ENCODE measurements around the gene AHDC1. TPM values are rescaled to one million over a fixed set of nuclear protein-coding genes. Genes with fewer than 3 reads are reported as not detected.

Gene AHDC1
- total RNA-seq, 1 donor from 2014 or later, result 23.7 TPM

GRCh38 chr1:27614625-27615344 lies 10.8 kb upstream of the AHDC1 start:
- TF ChIP-seq, protein P1, sequence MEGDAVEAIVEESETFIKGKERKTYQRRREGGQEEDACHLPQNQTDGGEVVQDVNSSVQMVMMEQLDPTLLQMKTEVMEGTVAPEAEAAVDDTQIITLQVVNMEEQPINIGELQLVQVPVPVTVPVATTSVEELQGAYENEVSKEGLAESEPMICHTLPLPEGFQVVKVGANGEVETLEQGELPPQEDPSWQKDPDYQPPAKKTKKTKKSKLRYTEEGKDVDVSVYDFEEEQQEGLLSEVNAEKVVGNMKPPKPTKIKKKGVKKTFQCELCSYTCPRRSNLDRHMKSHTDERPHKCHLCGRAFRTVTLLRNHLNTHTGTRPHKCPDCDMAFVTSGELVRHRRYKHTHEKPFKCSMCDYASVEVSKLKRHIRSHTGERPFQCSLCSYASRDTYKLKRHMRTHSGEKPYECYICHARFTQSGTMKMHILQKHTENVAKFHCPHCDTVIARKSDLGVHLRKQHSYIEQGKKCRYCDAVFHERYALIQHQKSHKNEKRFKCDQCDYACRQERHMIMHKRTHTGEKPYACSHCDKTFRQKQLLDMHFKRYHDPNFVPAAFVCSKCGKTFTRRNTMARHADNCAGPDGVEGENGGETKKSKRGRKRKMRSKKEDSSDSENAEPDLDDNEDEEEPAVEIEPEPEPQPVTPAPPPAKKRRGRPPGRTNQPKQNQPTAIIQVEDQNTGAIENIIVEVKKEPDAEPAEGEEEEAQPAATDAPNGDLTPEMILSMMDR (IDR thresholded peaks at IDR 0.05), result no peak
- no peaks in the 10 kb centered on the region for H3K27me3 ChIP-seq (ENCODE audit: low read depth)
- no peak overlapping the region for H3K27ac ChIP-seq
- intact Hi-C loops (cut with DNase I), result no loop called here
- H3K4me1 ChIP-seq, result peaks cover 25% of the 10 kb centered on the region
- no peak for ATAC-seq
- H3K36me3 ChIP-seq, result peaks cover 63% of the 10 kb centered on the region
- no peak for DNase-seq
- no peak overlapping the region for H3K4me3 ChIP-seq
- H3K9me3 ChIP-seq, result no peaks in the 10 kb centered on the region

DNA sequence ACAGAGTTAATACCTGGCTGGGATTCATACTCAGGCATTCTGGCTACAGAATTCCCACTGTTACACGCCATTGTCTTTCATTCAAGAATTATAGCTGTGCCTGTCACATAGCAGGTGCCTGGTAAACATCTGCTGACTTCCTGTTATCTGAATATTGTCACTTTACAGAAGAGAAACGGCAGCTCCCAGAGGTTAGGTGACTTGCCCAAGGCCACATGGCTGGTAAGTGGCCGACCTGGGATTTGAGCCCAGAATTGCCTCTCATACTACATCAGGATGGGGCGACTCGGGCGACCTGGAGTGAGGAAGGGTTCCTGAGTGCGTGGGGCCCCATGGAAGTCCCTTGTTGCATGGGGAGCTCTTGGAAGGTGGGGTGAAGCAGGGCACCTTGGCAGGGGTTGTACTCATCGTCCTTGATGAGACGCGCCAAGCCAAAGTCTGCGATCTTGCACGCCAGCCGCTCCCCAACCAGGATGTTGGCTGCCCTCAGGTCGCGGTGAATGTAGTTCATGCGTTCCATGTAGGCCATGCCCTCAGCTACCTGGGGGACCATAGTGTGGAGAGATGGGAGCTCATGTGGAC lies 10.2 kb upstream of the AHDC1 start:
- H3K36me3 ChIP-seq, result peaks cover 63% of the 10 kb centered on the region
- TF ChIP-seq, protein P1 (IDR thresholded peaks at IDR 0.05), result no peak
- H3K27ac ChIP-seq, result no peak overlapping the region
- intact Hi-C loops (cut with DNase I), result no loop called here
- no peaks in the 10 kb centered on the region for H3K27me3 ChIP-seq (ENCODE audit: low read depth)
- DNase-seq (no peak), ATAC-seq (no peak)
- peaks cover 25% of the 10 kb centered on the region for H3K4me1 ChIP-seq
- H3K9me3 ChIP-seq, result no peaks in the 10 kb centered on the region
- no peak overlapping the region for H3K4me3 ChIP-seq

DNA sequence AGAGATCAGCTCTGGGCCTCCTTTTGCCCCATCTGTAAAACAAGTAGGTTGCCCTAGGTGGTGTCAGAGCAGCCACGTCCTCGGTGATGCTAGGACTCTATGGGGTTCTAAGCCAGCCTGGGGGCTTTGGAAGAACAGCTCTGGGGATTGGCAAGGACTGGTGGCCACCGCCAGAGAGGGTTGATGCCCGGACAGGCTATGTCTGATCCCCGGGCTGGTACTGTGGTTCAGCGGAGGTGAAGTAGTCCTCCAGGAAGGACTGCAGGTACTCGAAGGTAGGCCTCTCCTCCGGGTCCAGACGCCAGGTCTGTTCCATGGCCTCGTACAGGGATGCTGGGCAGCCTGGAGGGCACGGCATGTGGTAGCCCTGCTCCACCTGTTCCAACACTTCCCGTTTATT lies 8.8 kb upstream of the AHDC1 start:
- no peak overlapping the region for H3K4me3 ChIP-seq
- H3K9me3 ChIP-seq, result no peaks in the 10 kb centered on the region
- TF ChIP-seq, protein P1 (IDR thresholded peaks at IDR 0.05), result no peak
- DNase-seq (no peak), ATAC-seq (no peak)
- no peak overlapping the region for H3K27ac ChIP-seq
- H3K4me1 ChIP-seq, result peaks cover 14% of the 10 kb centered on the region
- H3K27me3 ChIP-seq (ENCODE audit: low read depth), result no peaks in the 10 kb centered on the region
- H3K36me3 ChIP-seq, result peaks cover 53% of the 10 kb centered on the region
- intact Hi-C loops (cut with DNase I), result no loop called here

DNA sequence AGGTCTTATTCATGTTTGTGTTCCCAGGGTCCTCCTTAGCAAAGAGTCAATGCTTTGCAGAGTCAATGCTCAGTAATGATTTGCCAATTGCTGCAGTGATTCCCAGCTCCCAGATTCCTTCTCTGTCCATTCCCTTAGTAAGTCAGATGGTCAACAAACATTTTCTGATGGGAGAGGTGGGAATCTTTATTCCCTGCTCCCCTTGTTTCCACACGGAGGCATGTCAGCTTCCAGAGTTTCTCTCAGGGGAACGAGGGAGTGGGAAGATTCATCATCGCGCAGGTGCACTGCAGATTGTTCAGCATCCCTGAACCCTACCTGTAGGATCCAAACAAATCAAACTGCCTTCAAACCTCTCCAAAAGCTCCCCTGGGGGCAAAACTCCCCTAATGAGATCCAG lies 7.5 kb upstream of the AHDC1 start:
- H3K36me3 ChIP-seq, result peaks cover 41% of the 10 kb centered on the region
- TF ChIP-seq, protein P1 (IDR thresholded peaks at IDR 0.05), result no peak
- H3K4me1 ChIP-seq, result peaks cover 12% of the 10 kb centered on the region
- ATAC-seq, result no peak
- no peak overlapping the region for H3K27ac ChIP-seq
- no peaks in the 10 kb centered on the region for H3K27me3 ChIP-seq (ENCODE audit: low read depth)
- no peak overlapping the region for H3K4me3 ChIP-seq
- no peaks in the 10 kb centered on the region for H3K9me3 ChIP-seq
- no peak for DNase-seq
- intact Hi-C loops (cut with DNase I), result no loop called here

- DNase-seq (no peak), ATAC-seq (no peak)
- TF ChIP-seq, protein P1 (IDR thresholded peaks at IDR 0.05), result no peak
- Histone ChIP-seq H3K4me1 (peaks cover 20% of the 10 kb centered on the region), H3K4me3 (no peak overlapping the region), H3K9me3 (no peaks in the 10 kb centered on the region), H3K27me3 (ENCODE audit: low read depth) (no peaks in the 10 kb centered on the region), H3K27ac (no peak overlapping the region), H3K36me3 (peaks cover 32% of the 10 kb centered on the region)
- intact Hi-C loops (cut with DNase I), result loop anchor here (5.0 kb wide), 1 partner anchor 53 kb away; no protein-coding TSS in a partner anchor
These were observed 5.8 kb upstream of the AHDC1 start for GRCh38 chr1:27609618-27610240.
